Measurements from ENCODE around the gene PLA2G2C. TPM values are rescaled to one million over a fixed set of nuclear protein-coding genes. Genes with fewer than 3 reads are reported as not detected.

Gene PLA2G2C
- total RNA-seq, 1 donor from 2014 or later = 0.28 TPM

DNA sequence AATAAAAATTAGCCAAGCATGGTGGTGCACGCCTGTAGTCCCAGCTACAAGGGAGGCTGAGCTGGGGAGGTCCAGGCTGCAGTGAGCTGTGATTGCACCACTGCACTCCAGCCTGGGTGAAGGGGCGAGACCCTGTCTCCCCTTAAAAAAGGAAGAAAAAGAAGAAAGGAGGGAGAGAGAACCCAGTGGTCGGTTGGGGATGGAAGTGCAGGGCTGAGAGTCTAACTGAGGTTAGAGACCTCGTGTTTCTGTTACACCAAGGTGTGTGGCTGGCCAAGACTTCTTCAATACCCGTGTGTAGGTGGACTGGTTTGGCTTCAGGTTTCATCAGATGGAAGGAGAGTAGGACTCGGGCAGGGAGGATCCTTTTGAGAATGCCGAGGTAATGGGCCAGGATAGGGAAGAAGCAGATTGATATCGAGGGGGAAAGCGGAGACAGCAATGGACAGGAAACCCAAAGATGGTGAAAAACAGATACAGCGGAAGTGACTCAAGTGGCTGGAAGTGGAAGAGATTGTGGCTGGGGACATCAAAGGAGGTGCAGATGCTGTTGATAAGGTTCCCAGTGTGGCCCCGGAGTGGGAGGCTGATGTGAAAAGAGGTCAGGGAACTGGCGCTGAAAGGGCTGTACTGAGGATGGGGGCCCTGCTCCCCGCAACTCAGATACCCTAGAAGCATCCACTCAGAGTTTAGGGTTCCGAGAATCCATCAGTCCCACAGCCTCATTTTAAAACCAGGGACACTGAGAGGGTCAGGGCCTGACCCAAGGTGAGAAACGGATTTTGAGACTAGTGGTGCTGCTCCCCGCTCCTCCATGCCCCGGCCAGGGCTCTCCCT is 1.1 kb downstream of the PLA2G2C start:
- peak overlapping the region; percentile 80 for H3K4me3 Mint-ChIP-seq
- DNase-seq = peak; percentile 92
- H3K36me3 Mint-ChIP-seq (ENCODE audit: low read depth) = peaks cover 12% of the 10 kb centered on the region
- no peaks in the 10 kb centered on the region for H3K9me3 Mint-ChIP-seq
- peak overlapping the region; percentile 97 for H3K27ac Mint-ChIP-seq
- peaks cover 55% of the 10 kb centered on the region for H3K4me1 Mint-ChIP-seq
- peaks cover 22% of the 10 kb centered on the region for H3K27me3 Mint-ChIP-seq
- intact Hi-C loops (cut with micrococcal nuclease) = no loop called here

DNA sequence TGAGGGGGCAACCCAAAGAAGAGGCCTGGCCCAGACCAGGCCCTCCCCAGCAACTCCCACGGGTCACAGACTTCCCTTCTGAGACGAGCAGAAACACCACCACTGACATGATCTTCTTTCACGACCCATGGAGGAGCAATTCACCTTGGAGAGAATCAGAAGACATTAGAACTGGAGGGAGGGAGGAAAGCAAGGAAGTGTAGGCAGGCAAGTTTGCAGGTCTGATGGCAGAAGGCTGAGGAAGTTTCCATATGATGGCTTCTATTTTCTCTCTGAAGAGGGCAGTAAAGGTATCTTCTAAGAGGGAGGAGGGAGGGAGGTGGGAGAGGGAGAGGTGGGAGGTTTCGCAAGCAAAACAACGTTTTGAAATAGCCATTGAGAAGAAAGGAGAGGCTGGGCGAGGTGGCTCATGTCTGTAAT is 1.8 kb downstream of the PLA2G2C start:
- Mint-ChIP-seq H3K36me3 (ENCODE audit: low read depth) (peaks cover 17% of the 10 kb centered on the region), H3K27ac (peak overlapping the region; percentile 97), H3K4me1 (peaks cover 57% of the 10 kb centered on the region), H3K4me3 (peak overlapping the region; percentile 80), H3K27me3 (peaks cover 18% of the 10 kb centered on the region), H3K9me3 (peaks cover 7% of the 10 kb centered on the region)
- intact Hi-C loops (cut with micrococcal nuclease) = no loop called here
- DNase-seq = no peak

DNA sequence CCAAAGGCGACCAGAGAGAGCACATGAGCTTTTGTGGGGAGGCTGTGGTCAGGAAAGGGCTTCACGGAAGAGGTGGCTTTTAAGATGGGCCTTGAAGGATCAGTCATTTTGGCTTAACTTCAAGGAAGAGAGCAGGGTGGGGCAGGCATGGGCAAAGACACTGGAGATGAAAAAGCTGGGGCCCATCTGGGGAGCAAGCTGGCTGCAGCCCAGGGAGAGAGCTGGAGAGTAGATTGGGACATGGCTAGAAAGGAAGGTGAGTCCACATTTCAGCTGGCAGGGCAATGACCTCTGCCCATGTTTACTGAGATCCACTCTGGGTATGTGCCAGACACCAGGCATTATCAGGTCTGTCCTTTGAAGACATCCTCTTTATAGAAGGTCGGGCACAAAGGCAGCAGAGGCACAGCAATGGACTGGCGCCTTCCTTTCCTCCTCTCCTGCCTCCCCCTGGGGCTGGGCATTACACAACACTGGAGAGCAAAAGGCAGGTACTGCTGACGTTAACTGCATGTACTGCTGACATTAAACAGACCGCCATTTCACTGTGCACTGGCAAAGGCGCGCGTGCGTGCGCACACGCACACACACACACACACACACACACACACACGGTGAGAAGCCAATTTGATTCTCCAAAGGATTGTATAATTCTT is 2.6 kb downstream of the PLA2G2C start:
- no peak for DNase-seq
- H3K4me1 Mint-ChIP-seq = peaks cover 49% of the 10 kb centered on the region
- intact Hi-C loops (cut with micrococcal nuclease) = no loop called here
- H3K36me3 Mint-ChIP-seq (ENCODE audit: low read depth) = peaks cover 19% of the 10 kb centered on the region
- peak overlapping the region; percentile 5 for H3K4me3 Mint-ChIP-seq
- peaks cover 12% of the 10 kb centered on the region for H3K9me3 Mint-ChIP-seq
- peak overlapping the region; percentile 74 for H3K27ac Mint-ChIP-seq
- H3K27me3 Mint-ChIP-seq = peaks cover 12% of the 10 kb centered on the region

DNA sequence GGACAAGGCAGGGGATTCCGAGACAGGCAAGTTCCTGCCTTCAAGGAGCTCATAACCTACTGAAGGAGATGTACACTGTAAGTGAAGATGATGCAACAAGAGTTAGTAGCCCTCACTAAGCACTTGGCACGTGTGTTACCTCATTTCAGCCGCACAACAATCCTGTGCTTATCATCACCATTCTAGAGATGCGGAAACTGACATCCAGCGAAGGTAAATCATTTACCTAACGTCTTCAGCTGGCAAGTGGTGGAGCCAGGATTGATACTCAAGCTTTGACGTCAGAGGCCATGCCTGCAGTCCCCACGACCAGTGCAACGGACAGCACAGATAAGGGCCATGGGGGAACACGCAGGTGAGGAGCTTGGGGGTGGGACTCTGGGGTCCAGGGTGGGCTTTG is 3.3 kb downstream of the PLA2G2C start:
- no peak for DNase-seq
- Mint-ChIP-seq H3K36me3 (ENCODE audit: low read depth) (peaks cover 17% of the 10 kb centered on the region), H3K27ac (no peak overlapping the region), H3K4me3 (no peak overlapping the region), H3K9me3 (peaks cover 12% of the 10 kb centered on the region), H3K27me3 (peaks cover 5% of the 10 kb centered on the region), H3K4me1 (peaks cover 45% of the 10 kb centered on the region)
- intact Hi-C loops (cut with micrococcal nuclease) = no loop called here

DNA sequence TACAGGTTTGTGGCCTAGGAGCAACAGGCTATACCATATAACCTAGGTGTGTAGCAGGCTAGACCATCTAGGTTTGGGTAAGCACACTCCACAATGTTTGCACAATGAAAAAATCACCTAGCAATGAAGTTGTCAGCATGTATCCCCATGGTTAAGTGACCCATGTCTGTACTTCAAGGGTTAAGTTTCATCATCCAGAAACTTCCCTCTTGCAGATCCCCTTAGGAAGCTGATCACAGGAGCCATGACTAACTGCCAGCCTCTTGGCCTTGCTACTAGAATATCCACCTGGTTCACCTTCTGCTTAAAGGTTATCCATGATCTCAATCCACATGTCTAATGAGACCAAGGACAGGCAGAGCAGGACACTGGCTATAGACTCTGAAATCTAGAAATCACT is 3.9 kb downstream of the PLA2G2C start:
- no peak for DNase-seq
- intact Hi-C loops (cut with micrococcal nuclease) = no loop called here
- Mint-ChIP-seq H3K27me3 (peaks cover 3% of the 10 kb centered on the region), H3K4me3 (no peak overlapping the region), H3K36me3 (ENCODE audit: low read depth) (peaks cover 16% of the 10 kb centered on the region), H3K4me1 (peaks cover 39% of the 10 kb centered on the region), H3K9me3 (peaks cover 12% of the 10 kb centered on the region), H3K27ac (no peak overlapping the region)

DNA sequence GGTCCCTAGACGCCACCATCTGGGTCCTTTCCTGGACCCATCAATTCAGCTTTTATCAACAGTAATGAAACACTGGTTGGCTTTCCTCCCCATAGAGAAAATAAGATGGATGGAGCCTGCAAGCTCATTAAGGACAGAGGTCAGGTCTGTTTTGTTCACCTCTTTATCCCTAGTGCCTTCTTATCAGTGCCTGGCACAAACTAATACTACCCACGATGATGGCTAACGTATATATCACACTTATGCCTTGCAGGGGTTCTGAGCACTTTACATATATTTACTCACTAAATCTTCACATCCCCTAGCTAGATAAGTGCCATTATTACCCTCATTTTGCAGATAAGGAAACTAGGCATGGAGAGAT is 5.5 kb downstream of the PLA2G2C start:
- no peak for DNase-seq
- Mint-ChIP-seq H3K9me3 (peaks cover 12% of the 10 kb centered on the region), H3K36me3 (ENCODE audit: low read depth) (peaks cover 16% of the 10 kb centered on the region), H3K4me1 (peaks cover 30% of the 10 kb centered on the region), H3K27me3 (peaks cover 3% of the 10 kb centered on the region), H3K4me3 (no peak overlapping the region), H3K27ac (no peak overlapping the region)
- intact Hi-C loops (cut with micrococcal nuclease) = no loop called here

DNA sequence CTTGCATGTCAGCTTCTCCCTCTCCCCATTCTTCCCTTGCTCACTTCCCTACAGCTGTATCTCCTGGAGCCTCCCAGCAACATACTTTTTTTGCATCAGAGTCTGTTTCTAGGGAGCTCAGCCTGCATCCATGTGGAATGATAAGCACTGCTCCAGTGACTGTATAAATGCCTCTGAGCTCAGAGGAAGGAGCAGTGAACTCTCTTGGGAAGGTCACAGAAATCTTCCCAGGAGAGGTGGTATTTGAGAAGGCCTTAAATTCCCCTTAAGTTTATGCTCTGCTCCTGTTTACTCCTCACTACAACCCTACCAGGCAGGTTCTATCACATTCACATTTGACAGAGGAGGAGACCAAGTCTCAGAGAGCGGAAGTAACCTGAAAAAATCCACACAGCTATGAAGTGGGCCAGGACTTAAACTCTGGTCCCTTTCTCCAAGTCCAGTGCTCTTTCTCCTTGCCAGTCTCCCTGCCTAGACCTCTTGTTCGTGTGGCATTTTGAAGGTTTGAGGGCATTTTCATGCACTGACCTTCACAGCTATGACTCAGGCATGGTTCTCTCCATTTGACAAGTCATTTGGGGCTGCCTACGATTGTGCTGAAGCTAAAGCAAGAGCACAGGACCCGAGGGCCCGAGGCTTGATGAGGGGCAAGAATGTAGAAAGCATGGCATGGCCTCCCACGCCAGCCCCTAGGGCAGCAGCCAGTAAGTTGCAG is 6.0 kb downstream of the PLA2G2C start:
- Mint-ChIP-seq H3K4me1 (peaks cover 31% of the 10 kb centered on the region), H3K9me3 (peaks cover 12% of the 10 kb centered on the region), H3K27me3 (peaks cover 3% of the 10 kb centered on the region), H3K36me3 (ENCODE audit: low read depth) (peaks cover 16% of the 10 kb centered on the region), H3K4me3 (no peak overlapping the region), H3K27ac (peak overlapping the region; percentile 39)
- intact Hi-C loops (cut with micrococcal nuclease) = no loop called here
- DNase-seq = no peak

DNA sequence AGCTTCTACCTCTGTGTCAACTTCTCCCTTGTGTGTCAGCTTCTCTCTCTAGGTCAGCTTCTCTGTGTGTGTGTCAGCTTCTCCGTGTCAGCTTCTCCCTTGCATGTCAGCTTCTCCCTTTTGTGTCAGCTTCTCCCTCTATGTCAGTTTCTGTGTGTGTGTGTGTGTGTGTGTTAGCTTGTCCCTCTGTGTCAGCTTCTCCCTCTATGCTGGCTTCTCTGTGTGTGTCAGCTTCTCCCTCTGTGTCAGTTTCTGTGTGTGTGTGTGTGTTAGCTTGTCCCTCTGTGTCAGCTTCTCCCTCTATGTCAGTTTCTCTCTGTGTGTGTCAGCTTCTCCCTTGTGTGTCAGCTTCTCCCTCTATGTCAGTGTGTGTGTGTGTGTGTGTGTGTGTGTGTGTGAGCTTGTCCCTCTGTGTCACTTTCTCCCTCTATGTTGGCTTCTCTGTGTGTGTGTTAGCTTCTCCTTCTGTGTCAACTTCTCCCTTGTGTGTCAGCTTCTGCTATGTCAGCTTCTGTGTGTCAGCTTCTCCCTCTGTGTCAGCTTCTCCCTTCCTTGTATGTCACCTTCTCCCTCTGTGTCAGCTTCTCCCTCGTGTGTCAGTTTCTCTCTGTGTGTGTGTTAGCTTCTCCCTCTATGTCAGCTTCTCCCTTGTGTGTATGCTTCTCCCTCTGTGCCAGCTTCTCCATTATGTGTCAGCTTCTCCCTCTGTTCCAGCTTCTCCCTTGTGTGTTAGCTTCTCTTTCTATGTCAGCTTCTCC is 6.8 kb downstream of the PLA2G2C start:
- peaks cover 12% of the 10 kb centered on the region for H3K9me3 Mint-ChIP-seq
- intact Hi-C loops (cut with micrococcal nuclease) = no loop called here
- peaks cover 31% of the 10 kb centered on the region for H3K4me1 Mint-ChIP-seq
- peaks cover 3% of the 10 kb centered on the region for H3K27me3 Mint-ChIP-seq
- peak overlapping the region; percentile 39 for H3K27ac Mint-ChIP-seq
- no peak overlapping the region for H3K4me3 Mint-ChIP-seq
- DNase-seq = no peak
- peaks cover 14% of the 10 kb centered on the region for H3K36me3 Mint-ChIP-seq (ENCODE audit: low read depth)

DNA sequence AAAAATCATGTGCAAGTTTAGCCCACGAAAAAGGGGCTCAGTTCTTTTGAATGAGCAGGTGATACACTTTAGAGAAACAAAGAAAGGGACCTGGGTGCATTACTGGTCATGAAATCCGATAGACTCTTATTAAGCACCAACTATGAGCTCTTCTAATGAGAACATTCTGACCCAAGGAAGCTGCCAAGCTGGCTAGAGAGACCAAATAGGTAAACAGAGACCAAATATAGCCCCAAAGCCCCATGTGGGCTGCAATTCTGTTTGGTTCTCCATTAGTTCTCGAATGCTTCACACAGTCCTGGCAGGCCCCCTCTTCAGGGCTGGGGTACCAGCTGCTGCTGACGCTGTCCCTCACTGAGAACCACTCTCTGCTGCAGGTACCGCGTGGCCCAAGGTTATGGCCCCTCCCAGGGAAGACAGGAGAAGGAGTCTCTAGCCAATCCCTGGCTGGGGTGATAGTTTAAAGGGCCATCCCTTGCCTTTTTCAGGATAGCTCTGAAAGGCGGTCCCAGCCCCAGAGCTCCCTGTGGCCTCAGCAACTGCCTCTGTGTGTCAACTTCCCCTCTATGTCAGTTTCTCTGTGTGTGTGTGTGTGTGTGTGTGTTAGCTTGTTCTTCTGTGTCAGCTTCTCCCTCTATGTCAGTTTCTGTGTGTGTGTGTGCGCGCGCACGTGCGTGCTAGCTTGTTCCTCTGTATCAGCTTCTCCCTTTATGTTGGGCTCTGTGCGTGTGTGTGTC is 7.5 kb downstream of the PLA2G2C start:
- intact Hi-C loops (cut with micrococcal nuclease) = no loop called here
- Mint-ChIP-seq H3K27ac (no peak overlapping the region), H3K4me1 (peaks cover 26% of the 10 kb centered on the region), H3K9me3 (peaks cover 12% of the 10 kb centered on the region), H3K27me3 (peaks cover 3% of the 10 kb centered on the region), H3K4me3 (no peak overlapping the region), H3K36me3 (ENCODE audit: low read depth) (peaks cover 13% of the 10 kb centered on the region)
- no peak for DNase-seq

DNA sequence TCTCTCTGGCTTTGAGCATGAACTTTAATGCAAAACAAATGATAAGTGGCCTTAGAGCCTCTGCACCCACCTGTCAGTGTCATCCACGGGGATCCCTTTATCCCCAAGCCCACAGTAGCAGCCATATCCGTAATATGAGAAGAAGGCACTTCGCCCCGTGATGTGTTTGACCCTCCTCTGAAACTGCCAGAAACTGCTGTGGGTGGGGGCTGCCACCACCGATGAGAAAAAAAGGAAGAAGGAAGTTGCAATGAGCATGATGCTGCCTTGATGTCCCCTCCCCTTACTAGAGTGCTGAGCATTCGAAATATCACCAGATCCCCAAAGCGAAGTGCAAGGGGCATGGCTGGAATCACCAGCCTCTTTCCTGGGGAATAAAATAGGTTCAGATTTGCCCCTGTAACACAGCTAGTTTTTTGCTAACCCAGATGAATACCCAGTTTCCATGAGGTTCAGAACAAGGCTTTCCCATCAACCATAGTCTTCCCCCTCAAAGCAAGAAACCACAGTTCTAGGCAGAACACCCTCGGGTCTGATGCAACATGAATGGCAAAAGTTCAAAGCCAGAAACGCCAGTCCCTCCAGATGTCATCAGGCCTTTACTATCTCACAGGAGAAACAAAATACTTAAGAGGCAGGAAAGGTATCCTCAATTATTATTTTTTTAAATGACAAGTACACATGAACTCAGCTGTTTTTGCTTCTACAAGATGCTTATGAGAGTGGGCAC is 11.2 kb downstream of the PLA2G2C start:
- no peaks in the 10 kb centered on the region for H3K27me3 Mint-ChIP-seq
- peaks cover 6% of the 10 kb centered on the region for H3K36me3 Mint-ChIP-seq (ENCODE audit: low read depth)
- H3K4me3 Mint-ChIP-seq = peak overlapping the region; percentile 36
- intact Hi-C loops (cut with micrococcal nuclease) = loop anchor here (1.0 kb wide), 1 partner anchor 11 kb away; the partner anchor contains the start of genes PLA2G2C and UBXN10
- peak overlapping the region; percentile 23 for H3K27ac Mint-ChIP-seq
- H3K4me1 Mint-ChIP-seq = peaks cover 30% of the 10 kb centered on the region
- no peak for DNase-seq
- H3K9me3 Mint-ChIP-seq = peaks cover 11% of the 10 kb centered on the region

DNA sequence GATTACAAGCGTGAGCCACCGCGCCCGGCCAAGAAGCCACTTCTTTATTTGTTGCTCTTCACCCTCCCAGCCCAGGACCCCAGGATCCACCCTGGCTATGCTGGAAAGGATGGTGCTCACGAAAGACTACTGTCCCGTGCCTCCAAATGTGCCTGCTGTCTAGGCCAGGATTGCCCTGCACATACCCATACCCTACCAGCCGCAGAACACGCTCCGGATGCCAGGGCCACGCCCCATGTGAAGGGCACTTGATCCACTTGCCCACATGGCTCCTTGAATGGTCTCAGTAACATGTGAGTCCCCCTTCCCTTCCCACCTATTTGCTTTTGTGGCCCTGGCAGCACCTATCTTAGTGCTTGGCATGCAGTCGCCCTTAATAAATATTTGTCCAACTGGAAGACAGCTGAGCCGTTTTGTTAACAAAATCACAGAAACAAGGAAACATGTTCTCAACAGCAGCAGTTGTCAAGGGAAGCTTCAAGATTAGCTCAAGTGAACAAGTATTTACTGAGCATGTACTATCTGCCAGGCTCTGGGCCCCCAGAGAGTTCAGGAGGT is 14.2 kb downstream of the PLA2G2C start:
- no peak overlapping the region for H3K27ac Mint-ChIP-seq
- intact Hi-C loops (cut with micrococcal nuclease) = no loop called here

DNA sequence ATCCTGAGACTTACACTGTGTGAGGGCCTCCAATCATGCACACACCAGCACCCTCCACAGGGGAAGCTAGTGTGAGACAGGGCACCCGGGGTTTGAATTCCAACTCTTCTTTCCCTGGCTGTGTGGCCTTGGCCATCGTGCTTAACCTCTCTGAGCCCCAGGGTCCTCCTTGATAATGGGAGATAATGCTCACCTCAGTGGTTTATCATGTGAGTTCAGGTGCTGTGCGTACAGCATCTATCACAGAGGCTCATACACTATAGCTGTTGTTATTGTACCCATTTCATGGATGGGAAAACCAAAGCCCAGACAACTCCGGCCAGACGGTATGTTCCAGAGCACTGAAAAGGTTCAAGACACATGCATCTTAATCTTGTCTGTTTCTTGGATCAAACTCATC is 16.4 kb downstream of the PLA2G2C start:
- intact Hi-C loops (cut with micrococcal nuclease) = loop anchor here (2.0 kb wide), 1 partner anchor 17 kb away; the partner anchor contains the start of genes PLA2G2C and UBXN10
- H3K27ac Mint-ChIP-seq = no peak overlapping the region
- DNase-seq = no peak
- H3K9me3 Mint-ChIP-seq = no peaks in the 10 kb centered on the region
- H3K4me3 Mint-ChIP-seq = no peak overlapping the region
- H3K27me3 Mint-ChIP-seq = peaks cover 6% of the 10 kb centered on the region
- no peaks in the 10 kb centered on the region for H3K36me3 Mint-ChIP-seq (ENCODE audit: low read depth)
- peaks cover 24% of the 10 kb centered on the region for H3K4me1 Mint-ChIP-seq

More for the DNA sequence above, 14.2 kb downstream of the PLA2G2C start:
- Mint-ChIP-seq H3K9me3 (no peaks in the 10 kb centered on the region), H3K4me3 (no peak overlapping the region), H3K4me1 (peaks cover 31% of the 10 kb centered on the region), H3K27me3 (peaks cover 3% of the 10 kb centered on the region), H3K36me3 (ENCODE audit: low read depth) (no peaks in the 10 kb centered on the region)
- DNase-seq = no peak
